K562 (cell line): ENCODE measurements around the gene ANKRD1. TPM values are rescaled to one million over a fixed set of nuclear protein-coding genes. Genes with fewer than 3 reads are reported as not detected.

Experiments used
- ATAC-seq: fragments of 200-7000 bp; cut with Tn5 transposase; 3 replicates; pipeline ENCODE4 v1.9.1; 2020; ENCODE audit warnings: moderate library complexity
- BruUV-seq: library from RNA; stranded (reverse); fragments of 400-500 nt; replicated peaks from 2 replicates; lab custom pipeline; 2021; lab: Mats Ljungman, UMichigan
- CTCF ChIA-PET: fragments of 300-600 bp; formaldehyde crosslinking; extraction: SDS; loops from one replicate; lab custom pipeline; 2021; ENCODE audit warnings: low intra/inter-chr PET ratio; lab: Yijun Ruan, JAX
- POLR2A ChIA-PET: fragments of 300-600, 350-650 bp; sonication (Branson Sonifier 250); formaldehyde crosslinking; extraction: SDS; loops from one replicate; lab custom pipeline; 2021; ENCODE audit warnings: antibody characterized with exemption, inconsistent platforms; lab: Yijun Ruan, JAX
- DNase-seq, 4 experiments: peaks; one replicate each; pipeline versions ENCODE4 v3.0.0 to v3.0.0-alpha.2; 2011 to 2018; ENCODE audit warnings: low spot score in 3 of 4, mixed read lengths in 3 of 4; ENCODE audit errors: extremely low read depth in 1 of 4
- FAIRE-seq: peaks from 2 replicates; lab custom pipeline; 2011; peaks lifted over from hg19 to GRCh38; lab: Jason Lieb, UNC
- H2AFZ ChIP-seq: 2 replicates; pipeline ENCODE4 v1.6.0; 2011; ENCODE audit warnings: low read depth, low read length, control low read depth, inconsistent platforms
- H3K27ac ChIP-seq: fragments of 200-600 bp; 3 replicates; pipeline ENCODE4 v1.8.0; 2011; ENCODE audit warnings: low read depth, mild to moderate bottlenecking, control low read depth, inconsistent platforms, low read length, moderate library complexity, mixed read lengths; ENCODE audit errors: extremely low read depth
- H3K27me3 ChIP-seq, 2 experiments: fragments of 300-600 bp in 1 of 2; 2 replicates in 1 of 2; 3 replicates in 1 of 2; pipeline versions ENCODE4 v1.6.0 to v1.8.0; 2011; ENCODE audit warnings: inconsistent platforms in 2 of 2, low read length in 2 of 2, mild to moderate bottlenecking in 1 of 2, mixed read lengths in 1 of 2, moderate library complexity in 1 of 2; ENCODE audit not compliant: control insufficient read depth in 2 of 2, insufficient read depth in 2 of 2
- H3K36me3 ChIP-seq: fragments of 300-600 bp; 3 replicates; pipeline ENCODE4 v1.8.0; 2011; ENCODE audit warnings: mild to moderate bottlenecking, low read length, inconsistent platforms; ENCODE audit not compliant: control insufficient read depth, insufficient read depth
- H3K4me1 ChIP-seq, 2 experiments: fragments of 200-600 bp in 1 of 2; replicated peaks in 1 of 2; 2 replicates in 1 of 2; 3 replicates in 1 of 2; pipeline versions ENCODE4 v1.5.1 to v1.8.0; 2011; ENCODE audit warnings: inconsistent platforms in 2 of 2, low read length in 2 of 2, mild to moderate bottlenecking in 1 of 2, mixed read lengths in 1 of 2, moderate library complexity in 1 of 2; ENCODE audit not compliant: control insufficient read depth in 2 of 2, insufficient read depth in 2 of 2
- H3K4me2 ChIP-seq: 2 replicates; pipeline ENCODE4 v1.6.1; 2011; ENCODE audit warnings: low read length, control low read depth, inconsistent platforms, mixed read lengths; ENCODE audit not compliant: insufficient read depth
- H3K4me3 ChIP-seq: fragments of 200-600 bp; sonication (generic), shearing (Covaris generic); 2 replicates; pipeline ENCODE4 v1.5.1; 2016; ENCODE audit warnings: control low read depth, inconsistent platforms
- H3K79me2 ChIP-seq: fragments of 200-600 bp; 3 replicates; pipeline ENCODE4 v1.8.0; 2011; ENCODE audit warnings: low read length, inconsistent platforms; ENCODE audit not compliant: control insufficient read depth, insufficient read depth
- H3K9ac ChIP-seq, 2 experiments: 2 replicates each; pipeline versions ENCODE4 v1.6.0 to v1.6.1; 2011; ENCODE audit warnings: low read depth in 2 of 2, low read length in 2 of 2, control low read depth in 1 of 2, inconsistent platforms in 1 of 2, mild to moderate bottlenecking in 1 of 2, mixed read lengths in 1 of 2; ENCODE audit not compliant: insufficient read depth in 1 of 2
- H3K9me1 ChIP-seq: one replicate; pipeline ENCODE4 v1.6.0; 2011; ENCODE audit warnings: inconsistent platforms, mild to moderate bottlenecking, low read length, moderate library complexity; ENCODE audit not compliant: control insufficient read depth, insufficient read depth
- H3K9me3 ChIP-seq: replicated peaks from 2 replicates; pipeline ENCODE4 v1.5.1; 2011; ENCODE audit warnings: low read depth, low read length, inconsistent platforms; ENCODE audit not compliant: control insufficient read depth, insufficient read depth
- H4K20me1 ChIP-seq: replicated peaks from 2 replicates; pipeline ENCODE4 v1.6.1; 2011; ENCODE audit warnings: low read length, inconsistent platforms, mixed read lengths; ENCODE audit not compliant: control insufficient read depth, insufficient read depth
- HCFC1 ChIP-seq: IDR thresholded peaks from 2 replicates; pipeline ENCODE4 v1.6.1; 2012; ENCODE audit warnings: low read depth, low read length, improper control_type of control experiment
- RNF2 ChIP-seq: sonication (generic); IDR thresholded peaks from 2 replicates; pipeline ENCODE4 v1.6.1; 2016
- SMC3 ChIP-seq: conservative IDR thresholded peaks from 2 replicates; pipeline ENCODE4 v1.6.1; 2011; ENCODE audit warnings: low read depth, low read length, improper control_type of control experiment; ENCODE audit not compliant: insufficient read depth
- TCF7 ChIP-seq: sonication (generic); IDR thresholded peaks from 2 replicates; pipeline ENCODE4 v1.6.1; 2016; ENCODE audit warnings: antibody characterized with exemption, borderline replicate concordance
- ZNF133 ChIP-seq: fragments of 250-450 bp; sonication (Bioruptor Pico); IDR thresholded peaks from 2 replicates; pipeline ENCODE4 v1.4.0; 2020; ENCODE audit warnings: mild to moderate bottlenecking
- WGBS: fragments of 100-300 bp; shearing (Covaris generic); methylation state at CpG from one replicate; pipeline ENCODE4 v1.1.6; 2016; ENCODE audit warnings: low coverage, mixed read lengths; ENCODE audit not compliant: insufficient coverage; ENCODE audit errors: missing lambda C conversion rate; 5-methylcytosine and 5-hydroxymethylcytosine counted together
- in situ Hi-C: fragments of 300-500 bp; cut with MboI; formaldehyde crosslinking; loops from 4 replicates; pipeline ENCODE4 v1.15.0; 2018; ENCODE audit warnings: inconsistent platforms, mixed read lengths
- intact Hi-C: fragments of 100-400 bp; cut with micrococcal nuclease; formaldehyde crosslinking; loops from 2 replicates; pipeline ENCODE4 v1.14.2; 2022
- polyA plus RNA-seq, 8 experiments: library from polyadenylated mRNA; depleted of rRNA in 4 of 8; stranded (reverse) in 5 of 8; unstranded in 3 of 8; fragments of >200 nt; fragmentation: Nextera tagmentation in 2 of 8; fragmentation: Illumina TruSeq in 1 of 8; extraction: Ambion mirVana in 2 of 8; extraction: Trizol in 1 of 8; gene quantifications; 2 replicates each; pipeline versions ENCODE4 v1.2.1 to v1.2.3, GENCODE V29; 2011 to 2014; ENCODE audit warnings: inconsistent platforms in 1 of 8, missing spikeins in 1 of 8
- total RNA-seq, 7 experiments: library from RNA; depleted of rRNA in 6 of 7; stranded (reverse); fragments of >200 nt in 6 of 7; fragmentation: Illumina TruSeq in 2 of 7; extraction: Trizol in 2 of 7; gene quantifications; 2 replicates each; pipeline versions ENCODE4 v1.2.1 to v1.2.3, GENCODE V29; 2011 to 2021; ENCODE audit warnings: low replicate concordance in 1 of 7
- TF ChIP-seq, protein P1 (sequence below): fragments of 250-450 bp; sonication (Bioruptor Pico); IDR thresholded peaks from 2 replicates; pipeline ENCODE4 v1.4.0; 2020; ENCODE audit warnings: mild to moderate bottlenecking
- TF ChIP-seq, protein P2 (sequence below): sonication (generic); formaldehyde crosslinking; IDR thresholded peaks from 2 replicates; pipeline ENCODE4 v1.4.0; 2020; ENCODE audit warnings: mild to moderate bottlenecking, missing genetic modification reagents
- TF ChIP-seq, protein P3 (sequence below): fragments of 450-650 bp; formaldehyde crosslinking; IDR thresholded peaks from 2 replicates; pipeline ENCODE4 v1.4.0; 2020; ENCODE audit warnings: mild to moderate bottlenecking, moderate library complexity
- TF ChIP-seq, protein P4 (sequence below), 3 experiments: IDR thresholded peaks in 2 of 3; conservative IDR thresholded peaks in 1 of 3; 2 replicates each; pipeline ENCODE4 v1.5.1; 2011 to 2012; ENCODE audit warnings: low read length in 3 of 3, mild to moderate bottlenecking in 3 of 3, control low read depth in 2 of 3, improper control_type of control experiment in 1 of 3, inconsistent platforms in 1 of 3, low read depth in 1 of 3, mixed read lengths in 1 of 3, moderate library complexity in 1 of 3; ENCODE audit not compliant: insufficient read depth in 2 of 3
- TF ChIP-seq, protein P5 (sequence below): sonication (generic); formaldehyde crosslinking; IDR thresholded peaks from 2 replicates; pipeline ENCODE4 v1.8.0; 2022; ENCODE audit warnings: missing genetic modification reagents, mild to moderate bottlenecking, borderline replicate concordance

The ANKRD1 gene
- total and polyA plus RNA-seq, 9 of the 15 experiments (the other 6 are each of a cell fraction or from before 2014, with no cell fraction given): not detected

GRCh38 chr10:90862908-90863514 is 57.9 kb downstream of the ANKRD1 start:
- H3K36me3 ChIP-seq: no peaks in the 10 kb centered on the region
- no peak overlapping the region for H3K27ac ChIP-seq
- H3K9me3 ChIP-seq: no peaks in the 10 kb centered on the region
- ChIA-PET CTCF (interaction anchor here (1.6 to 1.8 kb wide), 2 partner anchors 112 to 1070 kb away, joined by 4 to 7 read pairs; no protein-coding TSS in a partner anchor), POLR2A (no interaction called here)
- intact Hi-C loops: loop anchor here (1.0 to 5.0 kb wide), 4 partner anchors 84 to 1436 kb away; no protein-coding TSS in a partner anchor
- 0% methylated on average over 2 of the region's 2 CpGs for WGBS
- DNase-seq (peak in 3 of 4 experiments; percentile 13 to 22 (median 19)), FAIRE-seq (peak; percentile 29), ATAC-seq (0 out of 3 replicates have a peak, but pooled peaks have one; percentile 44)
- no peak overlapping the region for H3K4me3 ChIP-seq
- no peaks in the 10 kb centered on the region for H3K9me1 ChIP-seq
- no peak overlapping the region for H3K4me2 ChIP-seq
- no peak overlapping the region for H3K9ac ChIP-seq
- H3K79me2 ChIP-seq: no peaks in the 10 kb centered on the region
- H2AFZ ChIP-seq: no peak overlapping the region
- in situ Hi-C loops: loop anchor here (25.0 kb wide), 1 partner anchor 1426 kb away; no protein-coding TSS in a partner anchor
- no peaks in the 10 kb centered on the region for H4K20me1 ChIP-seq
- peaks cover 0 to 3% of the 10 kb centered on the region in 2 experiments; a peak in 2 of 5 replicates for H3K4me1 ChIP-seq
- BruUV-seq: no TSS peak
- no peaks in the 10 kb centered on the region for H3K27me3 ChIP-seq
- no peak for TF ChIP-seq HCFC1
- no peak for TF ChIP-seq ZNF133
- no peak for TF ChIP-seq RNF2
- TF ChIP-seq, protein P1, sequence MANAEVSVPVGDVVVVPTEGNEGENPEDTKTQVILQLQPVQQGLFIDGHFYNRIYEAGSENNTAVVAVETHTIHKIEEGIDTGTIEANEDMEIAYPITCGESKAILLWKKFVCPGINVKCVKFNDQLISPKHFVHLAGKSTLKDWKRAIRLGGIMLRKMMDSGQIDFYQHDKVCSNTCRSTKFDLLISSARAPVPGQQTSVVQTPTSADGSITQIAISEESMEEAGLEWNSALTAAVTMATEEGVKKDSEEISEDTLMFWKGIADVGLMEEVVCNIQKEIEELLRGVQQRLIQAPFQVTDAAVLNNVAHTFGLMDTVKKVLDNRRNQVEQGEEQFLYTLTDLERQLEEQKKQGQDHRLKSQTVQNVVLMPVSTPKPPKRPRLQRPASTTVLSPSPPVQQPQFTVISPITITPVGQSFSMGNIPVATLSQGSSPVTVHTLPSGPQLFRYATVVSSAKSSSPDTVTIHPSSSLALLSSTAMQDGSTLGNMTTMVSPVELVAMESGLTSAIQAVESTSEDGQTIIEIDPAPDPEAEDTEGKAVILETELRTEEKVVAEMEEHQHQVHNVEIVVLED (CRISPR knock-in tag): no peak
- TF ChIP-seq, protein P2, sequence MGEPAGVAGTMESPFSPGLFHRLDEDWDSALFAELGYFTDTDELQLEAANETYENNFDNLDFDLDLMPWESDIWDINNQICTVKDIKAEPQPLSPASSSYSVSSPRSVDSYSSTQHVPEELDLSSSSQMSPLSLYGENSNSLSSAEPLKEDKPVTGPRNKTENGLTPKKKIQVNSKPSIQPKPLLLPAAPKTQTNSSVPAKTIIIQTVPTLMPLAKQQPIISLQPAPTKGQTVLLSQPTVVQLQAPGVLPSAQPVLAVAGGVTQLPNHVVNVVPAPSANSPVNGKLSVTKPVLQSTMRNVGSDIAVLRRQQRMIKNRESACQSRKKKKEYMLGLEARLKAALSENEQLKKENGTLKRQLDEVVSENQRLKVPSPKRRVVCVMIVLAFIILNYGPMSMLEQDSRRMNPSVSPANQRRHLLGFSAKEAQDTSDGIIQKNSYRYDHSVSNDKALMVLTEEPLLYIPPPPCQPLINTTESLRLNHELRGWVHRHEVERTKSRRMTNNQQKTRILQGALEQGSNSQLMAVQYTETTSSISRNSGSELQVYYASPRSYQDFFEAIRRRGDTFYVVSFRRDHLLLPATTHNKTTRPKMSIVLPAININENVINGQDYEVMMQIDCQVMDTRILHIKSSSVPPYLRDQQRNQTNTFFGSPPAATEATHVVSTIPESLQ (CRISPR knock-in tag): no peak
- 0 out of 2 replicates have a peak, but pooled peaks have one; percentile 44 for TF ChIP-seq SMC3
- TF ChIP-seq TCF7: no peak
- TF ChIP-seq, protein P3, sequence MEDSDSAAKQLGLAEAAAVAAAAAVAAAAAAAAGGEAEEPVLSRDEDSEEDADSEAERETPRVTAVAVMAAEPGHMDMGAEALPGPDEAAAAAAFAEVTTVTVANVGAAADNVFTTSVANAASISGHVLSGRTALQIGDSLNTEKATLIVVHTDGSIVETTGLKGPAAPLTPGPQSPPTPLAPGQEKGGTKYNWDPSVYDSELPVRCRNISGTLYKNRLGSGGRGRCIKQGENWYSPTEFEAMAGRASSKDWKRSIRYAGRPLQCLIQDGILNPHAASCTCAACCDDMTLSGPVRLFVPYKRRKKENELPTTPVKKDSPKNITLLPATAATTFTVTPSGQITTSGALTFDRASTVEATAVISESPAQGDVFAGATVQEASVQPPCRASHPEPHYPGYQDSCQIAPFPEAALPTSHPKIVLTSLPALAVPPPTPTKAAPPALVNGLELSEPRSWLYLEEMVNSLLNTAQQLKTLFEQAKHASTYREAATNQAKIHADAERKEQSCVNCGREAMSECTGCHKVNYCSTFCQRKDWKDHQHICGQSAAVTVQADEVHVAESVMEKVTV (CRISPR knock-in tag): peak; percentile 45; the same call in 1 of the 2 replicates
- TF ChIP-seq, protein P4, sequence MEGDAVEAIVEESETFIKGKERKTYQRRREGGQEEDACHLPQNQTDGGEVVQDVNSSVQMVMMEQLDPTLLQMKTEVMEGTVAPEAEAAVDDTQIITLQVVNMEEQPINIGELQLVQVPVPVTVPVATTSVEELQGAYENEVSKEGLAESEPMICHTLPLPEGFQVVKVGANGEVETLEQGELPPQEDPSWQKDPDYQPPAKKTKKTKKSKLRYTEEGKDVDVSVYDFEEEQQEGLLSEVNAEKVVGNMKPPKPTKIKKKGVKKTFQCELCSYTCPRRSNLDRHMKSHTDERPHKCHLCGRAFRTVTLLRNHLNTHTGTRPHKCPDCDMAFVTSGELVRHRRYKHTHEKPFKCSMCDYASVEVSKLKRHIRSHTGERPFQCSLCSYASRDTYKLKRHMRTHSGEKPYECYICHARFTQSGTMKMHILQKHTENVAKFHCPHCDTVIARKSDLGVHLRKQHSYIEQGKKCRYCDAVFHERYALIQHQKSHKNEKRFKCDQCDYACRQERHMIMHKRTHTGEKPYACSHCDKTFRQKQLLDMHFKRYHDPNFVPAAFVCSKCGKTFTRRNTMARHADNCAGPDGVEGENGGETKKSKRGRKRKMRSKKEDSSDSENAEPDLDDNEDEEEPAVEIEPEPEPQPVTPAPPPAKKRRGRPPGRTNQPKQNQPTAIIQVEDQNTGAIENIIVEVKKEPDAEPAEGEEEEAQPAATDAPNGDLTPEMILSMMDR (IDR thresholded peaks at IDR 0.05 in 2 of 3, conservative IDR thresholded peaks at IDR 0.05 in 1 of 3; ENCODE audit: insufficient read depth in 2 of 3, low read depth in 1 of 3, low read length in 3 of 3): peak; percentile 42 to 70 (median 50); a peak in 4 of 6 replicates
- TF ChIP-seq, protein P5, sequence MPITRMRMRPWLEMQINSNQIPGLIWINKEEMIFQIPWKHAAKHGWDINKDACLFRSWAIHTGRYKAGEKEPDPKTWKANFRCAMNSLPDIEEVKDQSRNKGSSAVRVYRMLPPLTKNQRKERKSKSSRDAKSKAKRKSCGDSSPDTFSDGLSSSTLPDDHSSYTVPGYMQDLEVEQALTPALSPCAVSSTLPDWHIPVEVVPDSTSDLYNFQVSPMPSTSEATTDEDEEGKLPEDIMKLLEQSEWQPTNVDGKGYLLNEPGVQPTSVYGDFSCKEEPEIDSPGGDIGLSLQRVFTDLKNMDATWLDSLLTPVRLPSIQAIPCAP (CRISPR knock-in tag): no peak
